GM12878 (cell line): Measurements from ENCODE around the gene CORO7. TPM values are rescaled to one million over a fixed set of nuclear protein-coding genes. Genes with fewer than 3 reads are reported as not detected.

Source experiments
- BHLHE40 ChIP-seq, 2 experiments: fragments of 450-650 bp in 1 of 2; IDR thresholded peaks; 2 replicates each; pipeline ENCODE4 v1.6.1; 2011 to 2017; ENCODE audit warnings: low read depth in 2 of 2, borderline replicate concordance in 1 of 2, improper control_type of control experiment in 1 of 2, low read length in 1 of 2, mild to moderate bottlenecking in 1 of 2
- CHD2 ChIP-seq: IDR thresholded peaks from 2 replicates; pipeline ENCODE4 v1.6.1; 2011; ENCODE audit warnings: low read depth, low read length, improper control_type of control experiment, borderline replicate concordance
- CREB1 ChIP-seq: IDR thresholded peaks from 2 replicates; pipeline ENCODE4 v1.6.1; 2012; ENCODE audit warnings: low read depth, mild to moderate bottlenecking, inconsistent platforms
- CREM ChIP-seq: IDR thresholded peaks from 2 replicates; pipeline ENCODE4 v1.6.1; 2014; ENCODE audit warnings: antibody characterized with exemption, low read depth
- EGR1 ChIP-seq, 2 experiments: IDR thresholded peaks; 1 replicate in 1 of 2; 2 replicates in 1 of 2; pipeline ENCODE4 v1.6.1; 2011 to 2012; ENCODE audit warnings: low read depth in 2 of 2, low read length in 2 of 2, borderline replicate concordance in 1 of 2, mild to moderate bottlenecking in 1 of 2, moderate library complexity in 1 of 2
- HDAC6 ChIP-seq: fragments of 200-600 bp; sonication (generic); IDR thresholded peaks from one replicate; pipeline ENCODE4 v1.8.0; 2017; ENCODE audit warnings: antibody characterized with exemption; ENCODE audit not compliant: unreplicated experiment
- IKZF1 ChIP-seq: fragments of 450-650 bp; conservative IDR thresholded peaks from 2 replicates; pipeline ENCODE4 v1.6.1; 2017; ENCODE audit warnings: antibody characterized with exemption, mild to moderate bottlenecking
- MXI1 ChIP-seq: fragments of 150-350 bp; IDR thresholded peaks from 2 replicates; pipeline ENCODE4 v1.6.1; 2011; ENCODE audit warnings: low read depth, mild to moderate bottlenecking, inconsistent platforms, low read length, improper control_type of control experiment
- MYC ChIP-seq: IDR thresholded peaks from 2 replicates; pipeline ENCODE4 v1.6.1; 2011; ENCODE audit warnings: mild to moderate bottlenecking, low read length, moderate library complexity, inconsistent platforms; ENCODE audit not compliant: insufficient read depth, insufficient replicate concordance, insufficient read length, severe bottlenecking
- NKRF ChIP-seq: fragments of 450-650 bp; conservative IDR thresholded peaks from 2 replicates; pipeline ENCODE4 v1.6.1; 2017; ENCODE audit warnings: mild to moderate bottlenecking, moderate library complexity
- NR2F1 ChIP-seq: fragments of 450-650 bp; conservative IDR thresholded peaks from 2 replicates; pipeline ENCODE4 v1.6.1; 2017; ENCODE audit warnings: mild to moderate bottlenecking
- PKNOX1 ChIP-seq: fragments of 450-650 bp; IDR thresholded peaks from 2 replicates; pipeline ENCODE4 v1.6.1; 2016; ENCODE audit warnings: mild to moderate bottlenecking
- POLR2AphosphoS5 ChIP-seq: IDR thresholded peaks from 2 replicates; pipeline ENCODE4 v1.6.1; 2011; ENCODE audit warnings: mild to moderate bottlenecking, low read length, inconsistent platforms
- SP1 ChIP-seq: IDR thresholded peaks from one replicate; pipeline ENCODE4 v1.6.1; 2011; ENCODE audit warnings: low read depth, low read length
- TCF12 ChIP-seq: IDR thresholded peaks from 2 replicates; pipeline ENCODE4 v1.6.1; 2011; ENCODE audit warnings: low read depth, mild to moderate bottlenecking, low read length
- ZNF687 ChIP-seq: fragments of 450-650 bp; IDR thresholded peaks from 2 replicates; pipeline ENCODE4 v1.6.1; 2017; ENCODE audit warnings: mild to moderate bottlenecking, moderate library complexity
- polyA plus RNA-seq, 11 experiments: library from polyadenylated mRNA; depleted of rRNA in 4 of 11; unstranded in 6 of 11; stranded (reverse) in 5 of 11; fragments of >200 nt; fragmentation: Nextera tagmentation in 4 of 11; fragmentation: Illumina TruSeq in 1 of 11; extraction: Ambion mirVana in 4 of 11; extraction: Trizol in 1 of 11; gene quantifications; 1 replicate in 1 of 11; 2 replicates in 10 of 11; pipeline versions ENCODE4 v1.2.1 to v1.2.3, GENCODE V29; 2011 to 2016; ENCODE audit warnings: inconsistent platforms in 2 of 11, missing spikeins in 2 of 11, low read depth in 1 of 11
- total RNA-seq, 4 experiments: library from RNA; depleted of rRNA in 3 of 4; stranded (reverse); fragments of >200 nt in 3 of 4; fragmentation: Illumina TruSeq in 1 of 4; extraction: Trizol in 1 of 4; gene quantifications; 2 replicates each; pipeline versions ENCODE4 v1.2.1 to v1.2.3, GENCODE V29; 2013 to 2021
- TF ChIP-seq, protein P1 (sequence below): fragments of 450-650 bp; IDR thresholded peaks from 2 replicates; pipeline ENCODE4 v1.6.1; 2017; ENCODE audit warnings: low read depth, mild to moderate bottlenecking, moderate library complexity
- TF ChIP-seq, protein P2 (sequence below): fragments of 450-650 bp; IDR thresholded peaks from 2 replicates; pipeline ENCODE4 v1.6.1; 2016; ENCODE audit warnings: mild to moderate bottlenecking

Gene CORO7
- total and polyA plus RNA-seq, 10 of the 15 experiments (the other 5 are each of a cell fraction or from before 2014, with no cell fraction given): 0.64 to 89.2 (median 43.7) TPM

GRCh38 chr16:4416200-4417032 is at the start of gene CORO7 (continued):
- TF ChIP-seq CREB1 (no peak), IKZF1 (peak; percentile 74), HDAC6 (no peak), MXI1 (peak; percentile 84), MYC (peak; percentile 59), TCF12 (peak; percentile 79), EGR1 (IDR thresholded peaks at IDR 0.05; ENCODE audit: borderline replicate concordance in 1 of 2, low read depth in 2 of 2, low read length in 2 of 2) (peak in 1 of 2 experiments; percentile 24; a peak in 1 of 3 replicates), NKRF (peak; percentile 66), BHLHE40 (IDR thresholded peaks at IDR 0.05; ENCODE audit: borderline replicate concordance in 1 of 2, low read depth in 2 of 2, low read length in 1 of 2) (peak; percentile 84 to 93), CREM (peak; percentile 50; the same call in 1 of the 2 replicates), PKNOX1 (peak; percentile 91), NR2F1 (peak; percentile 8; the same call in 1 of the 2 replicates), SP1 (peak; percentile 87), ZNF687 (peak; percentile 42; the same call in 1 of the 2 replicates), CHD2 (peak; percentile 69), POLR2AphosphoS5 (peak; percentile 82)
- TF ChIP-seq, protein P1, sequence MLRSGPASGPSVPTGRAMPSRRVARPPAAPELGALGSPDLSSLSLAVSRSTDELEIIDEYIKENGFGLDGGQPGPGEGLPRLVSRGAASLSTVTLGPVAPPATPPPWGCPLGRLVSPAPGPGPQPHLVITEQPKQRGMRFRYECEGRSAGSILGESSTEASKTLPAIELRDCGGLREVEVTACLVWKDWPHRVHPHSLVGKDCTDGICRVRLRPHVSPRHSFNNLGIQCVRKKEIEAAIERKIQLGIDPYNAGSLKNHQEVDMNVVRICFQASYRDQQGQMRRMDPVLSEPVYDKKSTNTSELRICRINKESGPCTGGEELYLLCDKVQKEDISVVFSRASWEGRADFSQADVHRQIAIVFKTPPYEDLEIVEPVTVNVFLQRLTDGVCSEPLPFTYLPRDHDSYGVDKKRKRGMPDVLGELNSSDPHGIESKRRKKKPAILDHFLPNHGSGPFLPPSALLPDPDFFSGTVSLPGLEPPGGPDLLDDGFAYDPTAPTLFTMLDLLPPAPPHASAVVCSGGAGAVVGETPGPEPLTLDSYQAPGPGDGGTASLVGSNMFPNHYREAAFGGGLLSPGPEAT: peak; percentile 75
- TF ChIP-seq, protein P2, sequence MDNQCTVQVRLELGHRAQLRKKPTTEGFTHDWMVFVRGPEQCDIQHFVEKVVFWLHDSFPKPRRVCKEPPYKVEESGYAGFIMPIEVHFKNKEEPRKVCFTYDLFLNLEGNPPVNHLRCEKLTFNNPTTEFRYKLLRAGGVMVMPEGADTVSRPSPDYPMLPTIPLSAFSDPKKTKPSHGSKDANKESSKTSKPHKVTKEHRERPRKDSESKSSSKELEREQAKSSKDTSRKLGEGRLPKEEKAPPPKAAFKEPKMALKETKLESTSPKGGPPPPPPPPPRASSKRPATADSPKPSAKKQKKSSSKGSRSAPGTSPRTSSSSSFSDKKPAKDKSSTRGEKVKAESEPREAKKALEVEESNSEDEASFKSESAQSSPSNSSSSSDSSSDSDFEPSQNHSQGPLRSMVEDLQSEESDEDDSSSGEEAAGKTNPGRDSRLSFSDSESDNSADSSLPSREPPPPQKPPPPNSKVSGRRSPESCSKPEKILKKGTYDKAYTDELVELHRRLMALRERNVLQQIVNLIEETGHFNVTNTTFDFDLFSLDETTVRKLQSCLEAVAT: no peak
